Gastrocnemius medialis (tissue), 4 donors: ENCODE results near the gene CILP2. TPM values are rescaled to one million over a fixed set of nuclear protein-coding genes. Genes with fewer than 3 reads are reported as not detected.

Experiments
- ATAC-seq, 2 donors: fragments of 150-250 bp; one replicate each; pipeline ENCODE4 v1.9.1; 2016
- DNase-seq, 2 donors: peaks; one replicate each; pipeline ENCODE4 v3.0.0-alpha.2; 2019
- H3K27ac ChIP-seq, 4 donors: fragments of 200-600 bp; sonication (generic); 1 replicate in 1 of 4; 2 replicates in 3 of 4; pipeline ENCODE4 v1.5.1; 2016 to 2018; ENCODE audit warnings: mild to moderate bottlenecking in 2 of 4, moderate library complexity in 1 of 4
- H3K27me3 ChIP-seq, 3 donors: fragments of 200-600 bp; sonication (generic) in 2 of 3; 1 replicate in 1 of 3; 2 replicates in 2 of 3; pipeline versions ENCODE4 v1.5.1 to v1.6.0; 2016 to 2019; ENCODE audit warnings: mild to moderate bottlenecking in 1 of 3, moderate library complexity in 1 of 3
- H3K36me3 ChIP-seq, 2 donors: fragments of 200-600 bp; sonication (generic) in 1 of 2; one replicate each; pipeline ENCODE4 v1.5.1; 2017 to 2018
- H3K4me1 ChIP-seq, 2 donors: fragments of 200-600 bp; sonication (generic) in 1 of 2; one replicate each; pipeline ENCODE4 v1.5.1; 2016 to 2017; ENCODE audit warnings: mild to moderate bottlenecking in 2 of 2
- H3K4me3 ChIP-seq, 4 donors: fragments of 200-600 bp; sonication (generic) in 3 of 4; 1 replicate in 1 of 4; 2 replicates in 3 of 4; pipeline ENCODE4 v1.5.1; 2016 to 2019; ENCODE audit warnings: mild to moderate bottlenecking in 2 of 4
- H3K9me3 ChIP-seq, 3 donors: fragments of 200-600 bp; sonication (generic) in 2 of 3; 1 replicate in 1 of 3; 2 replicates in 2 of 3; pipeline ENCODE4 v1.5.1; 2016 to 2019
- POLR2A ChIP-seq, 2 donors: fragments of 450-650 bp; IDR thresholded peaks; one replicate each; pipeline ENCODE4 v1.6.1; 2017; ENCODE audit warnings: antibody characterized with exemption in 2 of 2, mild to moderate bottlenecking in 2 of 2, moderate library complexity in 2 of 2
- in situ Hi-C, 4 donors: fragments of 200-750 bp; cut with MboI; loops; one replicate each; pipeline versions ENCODE4 v1.15.0 to v1.8.0; 2017; ENCODE audit warnings: low sequenced_read_pairs in 4 of 4
- intact Hi-C: fragments of 100-400 bp; cut with DNase I; formaldehyde crosslinking; loops from one replicate; pipeline ENCODE4 v1.15.1; 2023; ENCODE audit warnings: low total_unique reads
- total RNA-seq, 4 donors: library from RNA; depleted of rRNA; stranded (reverse); fragments of >200 nt; gene quantifications; one replicate each; pipeline versions ENCODE4 v1.1.0 to v1.2.3, GENCODE V29; 2016
- TF ChIP-seq, protein P1 (sequence below), 5 experiments: fragments of 450-650 bp in 3 of 5; fragments of 200-600 bp in 2 of 5; sonication (generic) in 2 of 5; IDR thresholded peaks in 4 of 5; conservative IDR thresholded peaks in 1 of 5; 1 replicate in 4 of 5; 2 replicates in 1 of 5; pipeline ENCODE4 v1.5.1; 2016 to 2019; ENCODE audit warnings: antibody characterized with exemption in 5 of 5, mild to moderate bottlenecking in 3 of 5, moderate library complexity in 3 of 5

Gene CILP2
- total RNA-seq, 4 donors from 2014 or later = 3.2 TPM; not detected in 3

DNA sequence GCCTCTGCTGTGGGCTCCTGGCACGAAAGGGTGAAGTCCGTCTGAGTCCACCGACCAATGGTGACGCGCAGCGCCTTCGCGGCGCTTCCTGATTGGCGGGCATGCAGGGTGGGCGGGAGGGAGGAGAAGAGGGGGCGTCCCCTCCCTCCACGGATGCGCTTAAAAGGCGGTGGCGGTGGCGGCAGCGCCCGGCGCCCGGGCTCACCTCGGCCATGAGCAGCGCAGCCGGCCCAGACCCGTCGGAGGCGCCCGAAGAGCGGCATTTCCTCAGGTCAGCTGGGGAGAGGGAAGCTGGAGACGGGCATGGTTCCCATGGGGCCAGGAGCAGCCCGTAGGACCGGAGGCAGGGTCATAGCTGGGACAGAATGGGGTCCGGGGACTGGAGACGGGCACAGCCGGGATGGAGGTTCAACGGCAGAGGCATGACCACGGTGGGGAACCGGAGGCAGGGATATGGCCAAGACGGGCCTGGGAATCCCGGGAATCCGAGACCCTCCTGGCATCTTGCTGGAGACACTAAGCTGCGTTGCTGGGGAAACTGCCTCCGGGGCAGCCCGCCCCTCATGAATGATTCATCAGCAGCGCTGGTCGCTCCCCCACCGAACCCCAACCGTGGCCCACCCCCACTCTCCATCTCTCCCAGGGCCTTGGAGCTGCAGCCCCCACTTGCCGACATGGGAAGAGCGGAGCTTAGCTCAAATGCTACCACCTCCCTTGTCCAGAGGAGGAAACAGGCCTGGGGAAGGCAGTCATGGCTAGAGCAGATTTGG is 9.2 kb upstream of the CILP2 start, which contains the start of gene YJEFN3:
TSS of gene YJEFN3 (plus strand) at position 191 of the 770 bp plus-strand sequence. CDS start at position 213, 22 bp downstream.
- ATAC-seq (no peak), DNase-seq (no peak)
- no peak for TF ChIP-seq POLR2A (IDR thresholded peaks at IDR 0.05)
- TF ChIP-seq, protein P1, sequence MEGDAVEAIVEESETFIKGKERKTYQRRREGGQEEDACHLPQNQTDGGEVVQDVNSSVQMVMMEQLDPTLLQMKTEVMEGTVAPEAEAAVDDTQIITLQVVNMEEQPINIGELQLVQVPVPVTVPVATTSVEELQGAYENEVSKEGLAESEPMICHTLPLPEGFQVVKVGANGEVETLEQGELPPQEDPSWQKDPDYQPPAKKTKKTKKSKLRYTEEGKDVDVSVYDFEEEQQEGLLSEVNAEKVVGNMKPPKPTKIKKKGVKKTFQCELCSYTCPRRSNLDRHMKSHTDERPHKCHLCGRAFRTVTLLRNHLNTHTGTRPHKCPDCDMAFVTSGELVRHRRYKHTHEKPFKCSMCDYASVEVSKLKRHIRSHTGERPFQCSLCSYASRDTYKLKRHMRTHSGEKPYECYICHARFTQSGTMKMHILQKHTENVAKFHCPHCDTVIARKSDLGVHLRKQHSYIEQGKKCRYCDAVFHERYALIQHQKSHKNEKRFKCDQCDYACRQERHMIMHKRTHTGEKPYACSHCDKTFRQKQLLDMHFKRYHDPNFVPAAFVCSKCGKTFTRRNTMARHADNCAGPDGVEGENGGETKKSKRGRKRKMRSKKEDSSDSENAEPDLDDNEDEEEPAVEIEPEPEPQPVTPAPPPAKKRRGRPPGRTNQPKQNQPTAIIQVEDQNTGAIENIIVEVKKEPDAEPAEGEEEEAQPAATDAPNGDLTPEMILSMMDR (IDR thresholded peaks at IDR 0.05 in 4 of 5, conservative IDR thresholded peaks at IDR 0.05 in 1 of 5) = no peak
- Histone ChIP-seq H3K4me1 (peaks cover 5 to 7% of the 10 kb centered on the region in 2 donors), H3K4me3 (no peak within 1 kb of the TSS), H3K9me3 (no peaks in the 10 kb centered on the region), H3K27me3 (no peaks in the 10 kb centered on the region), H3K36me3 (peaks cover 0 to 21% of the 10 kb centered on the region in 2 donors), H3K27ac (no peak within 1 kb of the TSS)
- in situ Hi-C loops (loop anchor here in 3 of 4 donors (10.0 to 25.0 kb wide), 3 partner anchors 116 to 433 kb away; partner anchors contain the start of gene GMIP (in 1 of the 3)), intact Hi-C loops (no loop called here)

DNA sequence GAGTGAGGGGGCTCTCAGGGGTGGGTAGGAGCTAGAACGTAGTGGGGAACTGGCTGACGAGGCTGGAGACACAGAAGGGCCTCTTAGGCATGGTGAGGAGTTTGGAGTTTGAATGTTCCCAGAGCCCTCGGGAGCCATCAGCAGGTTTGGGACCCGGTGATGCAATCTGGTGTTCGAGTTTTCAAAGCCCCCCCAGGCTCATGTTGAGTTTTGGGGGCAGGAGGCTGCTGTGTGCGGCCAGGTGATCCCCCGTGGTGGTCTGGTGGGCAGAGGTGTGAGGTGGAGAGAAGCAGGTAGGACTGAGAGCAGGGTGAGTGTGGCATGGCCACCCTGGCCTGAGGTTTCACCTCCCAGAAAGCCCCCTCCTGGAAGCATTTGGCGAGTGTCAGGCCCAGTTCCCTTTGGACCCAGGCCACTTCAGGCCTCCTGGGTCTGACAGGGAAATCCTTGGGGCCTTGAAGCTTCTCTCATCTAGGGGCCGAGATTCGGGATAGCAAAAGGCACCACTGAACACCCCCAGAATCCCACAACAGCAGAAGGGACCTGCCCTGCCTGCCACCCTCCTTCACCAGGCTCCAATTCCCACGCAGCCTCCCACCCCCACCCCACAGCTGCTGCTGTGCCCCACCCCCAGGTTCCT is 8.2 kb upstream of the CILP2 start:
- no peak for ATAC-seq
- DNase-seq = no peak
- no peaks in the 10 kb centered on the region for H3K9me3 ChIP-seq
- intact Hi-C loops = no loop called here
- peaks cover 5 to 7% of the 10 kb centered on the region in 2 donors for H3K4me1 ChIP-seq
- H3K36me3 ChIP-seq = peaks cover 0 to 17% of the 10 kb centered on the region in 2 donors
- no peaks in the 10 kb centered on the region for H3K27me3 ChIP-seq
- in situ Hi-C loops = loop anchor here (5.0 to 25.0 kb wide), 5 partner anchors 112 to 432 kb away; partner anchors contain the start of gene GMIP (in 3 of the 4)
- no peak for TF ChIP-seq POLR2A (IDR thresholded peaks at IDR 0.05)
- TF ChIP-seq, protein P1 (IDR thresholded peaks at IDR 0.05 in 4 of 5, conservative IDR thresholded peaks at IDR 0.05 in 1 of 5) = no peak
- no peak overlapping the region for H3K4me3 ChIP-seq
- H3K27ac ChIP-seq = no peak overlapping the region

DNA sequence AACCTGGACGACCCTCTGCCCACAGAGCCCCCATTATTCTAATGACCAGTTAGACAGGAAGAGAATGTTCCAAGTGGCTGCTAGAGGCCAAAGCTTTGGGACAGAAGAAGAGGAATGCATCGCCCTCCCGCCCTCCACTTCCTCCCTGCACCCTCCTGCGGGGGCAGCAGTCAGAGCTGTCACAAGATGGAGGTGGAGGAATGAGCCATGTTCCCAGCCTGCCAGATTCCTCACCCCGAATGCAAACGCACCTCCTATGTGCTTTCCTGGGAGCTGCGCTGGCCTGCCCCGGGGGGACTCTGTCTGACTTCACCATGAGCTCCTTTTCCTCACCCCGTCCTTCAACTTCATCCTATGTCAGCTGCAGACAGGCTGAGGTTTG is 7.7 kb upstream of the CILP2 start:
- in situ Hi-C loops (loop anchor here (5.0 to 25.0 kb wide), 5 partner anchors 112 to 432 kb away; partner anchors contain the start of gene GMIP (in 2 of the 4)), intact Hi-C loops (no loop called here)
- DNase-seq = no peak
- Histone ChIP-seq H3K4me1 (peaks cover 0 to 7% of the 10 kb centered on the region in 2 donors), H3K36me3 (peaks cover 0 to 17% of the 10 kb centered on the region in 2 donors), H3K4me3 (no peak overlapping the region), H3K27ac (no peak overlapping the region), H3K9me3 (no peaks in the 10 kb centered on the region), H3K27me3 (no peaks in the 10 kb centered on the region)
- ATAC-seq = no peak
- TF ChIP-seq, protein P1 (IDR thresholded peaks at IDR 0.05 in 4 of 5, conservative IDR thresholded peaks at IDR 0.05 in 1 of 5) = no peak
- TF ChIP-seq POLR2A (IDR thresholded peaks at IDR 0.05) = no peak

DNA sequence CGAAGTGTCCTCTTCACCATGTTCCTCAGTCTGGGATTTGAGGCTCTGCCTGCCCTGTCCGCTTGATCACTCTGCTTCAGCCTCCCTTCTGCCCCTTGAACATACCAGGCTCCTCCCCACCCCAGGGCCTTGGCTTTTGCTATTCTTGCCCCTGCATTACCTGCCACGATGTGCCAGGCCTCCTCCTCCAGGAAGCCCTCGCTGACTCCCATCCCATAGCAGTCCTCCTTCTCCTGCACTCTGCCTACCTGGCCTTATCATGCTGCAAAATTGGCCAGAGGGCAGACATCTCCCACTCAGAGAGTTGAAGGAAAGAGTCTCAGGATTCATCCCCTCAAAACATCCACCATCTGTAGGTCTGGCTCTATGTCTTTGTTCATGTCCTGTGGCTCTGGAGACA is 7.2 kb upstream of the CILP2 start:
- no peak for DNase-seq
- TF ChIP-seq, protein P1 (IDR thresholded peaks at IDR 0.05 in 4 of 5, conservative IDR thresholded peaks at IDR 0.05 in 1 of 5) = no peak
- no peak for TF ChIP-seq POLR2A (IDR thresholded peaks at IDR 0.05)
- Histone ChIP-seq H3K4me1 (peaks cover 0 to 7% of the 10 kb centered on the region in 2 donors), H3K9me3 (no peaks in the 10 kb centered on the region), H3K27me3 (no peaks in the 10 kb centered on the region), H3K4me3 (no peak overlapping the region), H3K36me3 (peaks cover 0 to 17% of the 10 kb centered on the region in 2 donors), H3K27ac (no peak overlapping the region)
- ATAC-seq = no peak
- in situ Hi-C loops (loop anchor here (5.0 to 25.0 kb wide), 5 partner anchors 111 to 431 kb away; partner anchors contain the start of gene GMIP (in 2 of the 4)), intact Hi-C loops (no loop called here)
